ENCODE data around the gene CSAG1.
"Not testable (repeated sequence)": the region's sequence is repeated elsewhere in the genome, so short reads cannot be mapped to it uniquely, and the experiment has no call there.

Gene CSAG1, protein sequence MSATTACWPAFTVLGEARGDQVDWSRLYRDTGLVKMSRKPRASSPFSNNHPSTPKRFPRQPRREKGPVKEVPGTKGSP

DNA sequence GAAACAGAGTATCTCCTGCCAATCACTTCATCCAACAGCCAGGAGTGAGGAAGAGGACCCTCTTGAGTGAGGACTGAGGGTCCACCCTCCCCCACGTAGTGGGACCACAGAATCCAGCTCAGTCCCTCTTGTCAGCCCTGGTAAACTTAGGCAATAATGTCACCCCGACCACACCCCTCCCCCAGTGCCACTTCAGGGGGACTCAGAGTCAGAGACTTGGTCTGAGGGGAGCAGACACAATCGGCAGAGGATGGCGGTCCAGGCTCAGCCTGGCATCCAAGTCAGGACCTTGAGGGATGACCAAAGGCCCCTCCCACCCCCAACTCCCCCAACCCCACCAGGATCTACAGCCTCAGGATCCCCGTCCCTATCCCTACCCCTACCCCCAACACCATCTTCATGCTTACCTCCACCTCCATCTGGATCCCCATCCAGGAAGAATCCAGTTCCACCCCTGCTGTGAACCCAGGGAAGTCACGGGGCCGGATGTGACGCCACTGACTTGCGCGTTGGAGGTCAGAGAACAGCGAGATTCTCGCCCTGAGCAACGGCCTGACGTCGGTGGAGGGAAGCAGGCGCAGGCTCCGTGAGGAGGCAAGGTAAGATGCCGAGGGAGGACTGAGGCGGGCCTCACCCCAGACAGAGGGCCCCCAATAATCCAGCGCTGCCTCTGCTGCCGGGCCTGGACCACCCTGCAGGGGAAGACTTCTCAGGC lies at the start of gene CSAG1, which contains the start of gene MAGEA12:
Gene CSAG1 (minus strand): TSS at position 461 of the 715 bp plus-strand sequence. CDS start 1,261 bp downstream, outside the sequence.
Gene MAGEA12 (plus strand): TSS at position 497 of the 715 bp plus-strand sequence. CDS start 2,405 bp downstream, outside the sequence.
- DNase-seq (ENCODE audit: low read depth in 2 of 2) = no peak

DNA sequence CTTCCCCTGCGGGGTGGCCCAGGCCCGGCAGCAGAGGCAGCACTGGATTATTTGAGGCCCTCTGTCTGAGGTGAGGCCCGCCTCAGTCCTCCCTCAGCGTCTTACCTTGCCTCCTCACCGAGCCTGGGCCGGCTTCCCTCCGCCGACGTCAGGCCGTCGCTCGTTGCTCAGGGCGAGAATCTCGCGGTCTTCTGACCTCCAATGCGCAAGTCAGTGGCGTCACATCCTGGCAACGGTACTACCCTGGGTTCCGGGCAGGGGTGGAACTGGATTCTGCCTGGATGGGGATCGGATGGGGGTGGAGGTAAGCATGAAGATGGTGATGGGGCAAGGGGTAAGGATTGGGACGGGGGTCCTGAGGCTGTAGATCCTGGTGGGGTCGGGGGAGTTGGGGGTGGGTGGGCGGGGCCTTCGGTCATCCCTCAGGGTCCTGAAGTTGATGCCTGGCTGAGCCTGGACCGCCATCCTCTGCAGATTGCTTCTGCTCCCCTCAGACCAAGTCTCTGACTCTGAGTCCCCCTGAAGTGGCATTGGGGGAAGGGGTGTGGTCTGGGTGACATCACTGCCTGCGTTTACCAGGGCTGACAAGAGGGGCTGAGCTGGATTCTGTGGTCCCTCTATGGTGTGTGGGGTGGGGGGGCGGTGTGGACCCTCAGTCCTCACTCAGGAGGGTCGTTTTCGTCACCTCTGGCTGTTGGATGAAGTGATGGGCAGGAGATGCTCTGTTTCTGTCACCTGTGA lies 36.2 kb upstream of the CSAG1 start, which contains the start of gene MAGEA6:
Gene MAGEA6 (minus strand): TSS at position 141 of the 741 bp plus-strand sequence. CDS start 2,039 bp downstream, outside the sequence.
- not testable (repeated sequence) for DNase-seq (ENCODE audit: low read depth in 2 of 2)

DNA sequence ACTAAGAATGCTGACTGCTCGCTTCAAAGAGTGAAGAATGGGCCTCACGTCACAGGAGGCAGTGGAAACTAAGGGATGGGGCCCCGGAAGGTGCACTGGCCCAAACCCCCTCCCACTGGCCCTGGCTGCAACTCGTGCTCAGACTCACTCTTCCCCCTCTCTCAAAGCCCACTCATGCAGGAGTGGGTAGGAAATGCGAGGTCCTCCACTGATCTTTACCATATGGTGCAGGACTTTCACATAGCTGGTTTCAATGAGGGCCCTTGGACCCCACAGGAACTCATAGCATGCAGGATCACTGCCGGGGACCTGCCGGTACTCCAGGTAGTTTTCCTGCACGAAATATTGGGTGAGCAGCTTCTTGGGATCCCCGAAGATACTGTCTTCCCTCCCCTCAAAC lies 33.0 kb upstream of the CSAG1 start:
- not testable (repeated sequence) for DNase-seq (ENCODE audit: low read depth in 2 of 2)

DNA sequence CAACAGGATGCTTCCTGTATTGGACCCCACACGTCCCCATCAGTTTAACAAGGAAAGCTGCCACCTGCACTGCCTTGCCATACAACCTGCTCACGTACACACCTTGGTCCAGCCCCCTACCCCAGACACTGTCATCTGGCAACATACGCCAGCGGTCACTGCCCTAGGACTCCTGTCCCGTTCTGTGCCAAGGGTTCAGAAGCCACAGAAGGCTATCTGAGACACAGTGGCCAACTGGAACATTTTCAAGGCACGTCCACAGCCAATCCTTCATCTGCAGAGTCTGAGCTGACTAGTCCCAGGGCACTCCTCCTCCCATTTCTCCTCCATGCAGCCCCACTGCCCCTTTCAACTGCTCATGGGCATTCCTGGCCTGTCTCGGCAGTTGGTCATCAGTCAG lies 28.1 kb upstream of the CSAG1 start:
- not testable (repeated sequence) for DNase-seq (ENCODE audit: low read depth in 2 of 2)

DNA sequence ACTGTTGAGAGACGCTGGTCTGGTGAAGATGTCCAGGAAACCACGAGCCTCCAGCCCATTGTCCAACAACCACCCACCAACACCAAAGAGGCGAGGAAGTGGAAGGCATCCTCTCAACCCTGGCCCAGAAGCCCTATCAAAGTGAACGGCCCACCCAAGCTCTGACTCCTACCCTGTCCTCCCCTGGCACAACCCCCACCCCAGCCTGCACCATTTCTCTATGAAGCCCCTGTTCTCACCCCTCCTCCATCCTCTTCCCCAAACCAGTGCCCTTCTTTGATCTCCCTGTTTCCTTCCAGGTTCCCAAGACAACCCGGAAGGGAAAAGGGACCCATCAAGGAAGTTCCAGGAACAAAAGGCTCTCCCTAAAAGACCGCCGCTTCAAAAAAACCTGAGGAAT lies 26.0 kb upstream of the CSAG1 start:
- not testable (repeated sequence) for DNase-seq (ENCODE audit: low read depth in 2 of 2)

DNA sequence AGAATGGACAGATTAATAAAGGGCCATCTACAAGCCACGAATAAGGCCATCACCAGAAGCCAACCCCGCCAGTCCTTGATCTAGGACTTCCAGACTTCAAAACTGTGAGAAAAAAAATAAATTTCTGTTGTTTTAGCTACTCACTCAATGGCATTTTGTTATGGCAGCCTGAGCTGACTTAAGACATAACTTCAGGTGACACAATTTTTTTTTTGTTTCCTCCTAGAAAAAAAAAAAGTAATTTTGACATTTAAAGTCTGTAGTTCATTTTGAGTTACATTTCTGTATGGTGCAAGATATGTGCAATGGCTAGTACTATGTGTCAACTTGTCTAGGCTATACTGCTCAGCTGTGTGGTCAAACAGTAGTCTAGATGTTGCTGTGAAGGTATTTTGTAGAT lies 25.4 kb upstream of the CSAG1 start, which contains the start of gene CSAG3:
Gene CSAG3 (plus strand): TSS at position 301 of the 400 bp plus-strand sequence.
- not testable (repeated sequence) for DNase-seq (ENCODE audit: low read depth in 2 of 2)

DNA sequence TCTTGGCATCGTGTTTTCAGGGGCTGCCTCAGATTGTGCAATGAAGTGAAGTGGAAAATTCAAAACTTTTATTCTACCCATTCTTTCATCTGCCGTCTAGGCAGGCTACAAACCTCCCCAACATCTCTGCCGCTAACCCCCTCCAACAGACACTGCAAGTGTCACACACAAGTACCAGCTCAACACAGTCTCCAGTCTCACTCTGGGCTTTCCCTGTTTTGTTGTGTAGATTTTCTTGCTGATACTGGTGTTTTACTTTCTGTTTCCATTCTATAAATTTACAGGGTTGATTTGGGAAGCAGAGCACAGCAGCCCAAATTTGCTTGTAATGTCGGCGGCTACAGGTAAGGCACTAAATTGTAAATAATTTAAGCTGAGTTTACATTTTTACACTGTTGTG lies 21.4 kb upstream of the CSAG1 start:
- not testable (repeated sequence) for DNase-seq (ENCODE audit: low read depth in 2 of 2)

DNA sequence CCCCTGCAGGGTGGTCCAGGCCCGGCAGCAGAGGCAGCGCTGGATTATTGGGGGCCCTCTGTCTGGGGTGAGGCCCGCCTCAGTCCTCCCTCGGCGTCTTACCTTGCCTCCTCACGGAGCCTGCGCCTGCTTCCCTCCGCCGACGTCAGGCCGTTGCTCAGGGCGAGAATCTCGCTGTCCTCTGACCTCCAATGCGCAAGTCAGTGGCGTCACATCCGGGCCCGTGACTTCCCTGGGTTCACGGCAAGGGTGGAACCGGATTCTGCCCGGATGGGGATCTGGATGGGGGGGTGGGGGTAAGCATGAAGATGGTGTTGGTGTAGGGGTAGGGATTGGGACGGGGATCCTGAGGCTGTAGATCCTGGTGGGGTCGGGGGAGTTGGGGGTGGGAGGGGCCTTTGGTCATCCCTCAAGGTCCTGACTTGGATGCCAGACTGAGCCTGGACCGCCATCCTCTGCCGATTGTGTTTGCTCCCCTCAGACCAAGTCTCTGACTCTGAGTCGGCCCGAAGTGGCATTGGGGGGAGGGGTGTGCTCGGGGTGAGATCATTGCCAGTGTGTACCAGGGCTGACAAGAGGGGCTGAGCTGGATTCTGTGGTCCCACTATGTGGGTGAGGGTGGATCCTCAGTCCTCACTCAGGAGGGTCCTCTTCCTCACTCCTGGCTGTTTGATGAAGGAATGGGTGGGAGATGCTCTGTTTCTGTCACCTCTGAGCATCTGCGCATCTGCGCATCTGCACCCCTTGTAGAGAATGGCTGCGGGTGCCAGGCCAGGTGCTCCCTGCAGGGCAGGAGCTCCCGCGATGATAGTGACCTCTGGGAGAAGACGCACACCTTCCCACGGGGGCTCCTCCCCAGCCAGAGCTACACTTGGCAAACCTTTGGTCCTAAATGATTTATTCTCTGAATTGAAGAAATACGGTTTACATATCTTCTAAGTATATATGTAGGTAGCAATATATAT lies 20.4 kb upstream of the CSAG1 start, which contains the start of gene MAGEA2:
Gene MAGEA2 (minus strand): TSS at position 157 of the 965 bp plus-strand sequence. CDS start 2,479 bp downstream, outside the sequence.
- DNase-seq (ENCODE audit: low read depth in 2 of 2) = not testable (repeated sequence)

DNA sequence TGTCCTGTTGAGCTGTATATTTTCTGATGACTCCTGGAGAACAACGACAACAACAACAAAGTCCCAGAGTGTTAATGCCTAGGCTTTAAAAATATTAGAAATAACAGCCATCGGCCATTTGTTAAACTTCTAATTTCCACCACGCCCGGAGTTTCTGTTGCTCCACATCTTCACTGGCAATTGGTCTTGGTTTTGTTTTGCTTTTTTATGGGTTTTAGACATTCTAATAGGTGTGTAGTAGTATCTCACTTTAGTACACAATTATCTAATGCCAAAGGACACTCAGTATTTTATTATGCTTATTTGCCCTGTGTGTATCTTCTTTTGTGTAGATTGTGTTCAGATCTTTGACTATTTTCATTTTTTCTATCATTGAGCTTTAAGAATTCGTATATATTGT lies 5.0 kb upstream of the CSAG1 start:
- no peak for DNase-seq (ENCODE audit: low read depth in 2 of 2)

DNA sequence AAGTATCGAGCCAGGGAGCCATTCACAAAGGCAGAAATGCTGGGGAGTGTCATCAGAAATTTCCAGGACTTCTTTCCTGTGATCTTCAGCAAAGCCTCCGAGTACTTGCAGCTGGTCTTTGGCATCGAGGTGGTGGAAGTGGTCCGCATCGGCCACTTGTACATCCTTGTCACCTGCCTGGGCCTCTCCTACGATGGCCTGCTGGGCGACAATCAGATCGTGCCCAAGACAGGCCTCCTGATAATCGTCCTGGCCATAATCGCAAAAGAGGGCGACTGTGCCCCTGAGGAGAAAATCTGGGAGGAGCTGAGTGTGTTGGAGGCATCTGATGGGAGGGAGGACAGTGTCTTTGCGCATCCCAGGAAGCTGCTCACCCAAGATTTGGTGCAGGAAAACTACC lies 3.0 kb upstream of the CSAG1 start:
- not testable (repeated sequence) for DNase-seq (ENCODE audit: low read depth in 2 of 2)

DNA sequence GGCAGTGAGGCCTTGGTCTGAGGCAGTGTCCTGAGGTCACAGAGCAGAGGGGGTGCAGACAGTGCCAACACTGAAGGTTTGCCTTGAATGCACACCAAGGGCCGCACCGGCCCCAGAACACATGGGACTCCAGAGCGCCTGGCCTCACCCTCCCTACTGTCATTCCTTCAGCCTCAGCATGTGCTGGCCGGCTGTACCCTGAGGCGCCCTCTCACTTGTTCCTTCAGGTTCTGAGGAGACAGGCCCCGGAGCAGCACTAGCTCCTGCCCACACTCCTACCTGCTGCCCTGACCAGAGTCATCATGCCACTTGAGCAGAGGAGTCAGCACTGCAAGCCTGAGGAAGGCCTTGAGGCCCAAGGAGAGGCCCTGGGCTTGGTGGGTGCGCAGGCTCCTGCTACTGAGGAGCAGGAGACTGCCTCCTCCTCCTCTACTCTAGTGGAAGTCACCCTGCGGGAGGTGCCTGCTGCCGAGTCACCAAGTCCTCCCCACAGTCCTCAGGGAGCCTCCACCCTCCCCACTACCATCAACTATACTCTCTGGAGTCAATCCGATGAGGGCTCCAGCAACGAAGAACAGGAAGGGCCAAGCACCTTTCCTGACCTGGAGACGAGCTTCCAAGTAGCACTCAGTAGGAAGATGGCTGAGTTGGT lies 2.5 kb upstream of the CSAG1 start:
- DNase-seq (ENCODE audit: low read depth in 2 of 2) = no peak

DNA sequence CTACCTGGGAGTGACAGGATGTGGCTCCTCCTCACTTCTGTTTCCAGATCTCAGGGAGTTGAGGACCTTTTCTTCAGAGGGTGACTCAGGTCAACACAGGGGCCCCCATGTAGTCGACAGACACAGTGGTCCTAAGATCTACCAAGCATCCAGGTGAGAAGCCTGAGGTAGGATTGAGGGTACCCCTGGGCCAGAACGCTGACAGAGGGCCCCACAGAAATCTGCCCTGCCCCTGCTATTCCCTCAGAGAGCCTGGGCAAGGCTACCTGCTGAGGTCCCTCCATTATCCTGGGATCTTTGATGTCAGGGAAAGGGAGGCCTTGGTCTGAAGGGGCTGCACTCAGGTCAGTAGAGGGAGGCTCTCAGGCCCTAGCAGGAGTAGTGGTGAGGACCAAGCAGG lies 1.6 kb upstream of the CSAG1 start:
- DNase-seq (ENCODE audit: low read depth in 2 of 2) = no peak

DNA sequence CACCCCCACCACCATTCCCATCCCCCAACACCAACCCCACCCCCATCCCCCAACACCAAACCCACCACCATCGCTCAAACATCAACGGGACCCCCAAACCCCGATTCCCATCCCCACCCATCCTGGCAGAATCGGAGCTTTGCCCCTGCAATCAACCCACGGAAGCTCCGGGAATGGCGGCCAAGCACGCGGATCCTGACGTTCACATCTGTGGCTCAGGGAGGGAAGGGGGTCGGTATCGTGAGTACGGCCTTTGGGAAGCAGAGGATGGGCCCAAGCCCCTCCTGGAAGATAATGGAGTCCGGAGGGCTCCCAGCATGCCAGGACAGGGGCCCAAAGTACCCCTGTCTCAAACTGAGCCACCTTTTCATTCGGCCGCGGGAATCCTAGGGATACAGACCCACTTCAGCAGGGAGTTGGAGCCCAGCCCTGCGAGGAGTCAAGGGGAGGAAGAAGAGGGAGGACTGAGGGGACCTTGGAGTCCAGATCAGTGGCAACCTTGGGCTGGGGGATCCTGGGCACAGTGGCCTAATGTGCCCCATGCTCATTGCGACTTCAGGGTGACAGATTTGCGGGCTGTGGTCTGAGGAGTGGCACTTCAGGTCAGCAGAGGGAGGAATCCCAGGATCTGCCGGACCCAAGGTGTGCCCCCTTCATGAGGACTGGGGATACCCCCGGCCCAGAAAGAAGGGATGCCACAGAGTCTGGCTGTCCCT lies 780 bp upstream of the CSAG1 start:
- not testable (repeated sequence) for DNase-seq (ENCODE audit: low read depth in 2 of 2)

DNA sequence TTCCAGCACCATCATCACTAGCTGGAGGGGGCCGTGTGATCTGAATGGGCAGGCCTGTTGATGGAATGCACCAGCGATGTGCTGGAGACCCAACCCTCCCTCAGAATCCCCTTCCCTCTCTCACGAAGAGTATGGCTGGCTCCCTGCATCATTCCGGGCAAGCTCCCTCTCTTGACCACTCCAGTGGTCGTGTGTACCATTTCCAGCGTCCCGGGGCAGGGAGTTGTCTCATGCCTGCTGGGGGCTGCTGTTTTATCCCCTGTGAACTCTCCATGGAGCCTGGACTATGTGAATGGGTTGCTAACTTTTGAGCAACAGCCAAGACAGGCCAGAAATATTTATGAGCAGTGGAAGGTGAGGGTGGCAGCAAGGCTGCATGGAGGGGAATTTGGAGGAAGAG lies 8.1 kb downstream of the CSAG1 start:
- DNase-seq (ENCODE audit: low read depth in 2 of 2) = no peak

DNA sequence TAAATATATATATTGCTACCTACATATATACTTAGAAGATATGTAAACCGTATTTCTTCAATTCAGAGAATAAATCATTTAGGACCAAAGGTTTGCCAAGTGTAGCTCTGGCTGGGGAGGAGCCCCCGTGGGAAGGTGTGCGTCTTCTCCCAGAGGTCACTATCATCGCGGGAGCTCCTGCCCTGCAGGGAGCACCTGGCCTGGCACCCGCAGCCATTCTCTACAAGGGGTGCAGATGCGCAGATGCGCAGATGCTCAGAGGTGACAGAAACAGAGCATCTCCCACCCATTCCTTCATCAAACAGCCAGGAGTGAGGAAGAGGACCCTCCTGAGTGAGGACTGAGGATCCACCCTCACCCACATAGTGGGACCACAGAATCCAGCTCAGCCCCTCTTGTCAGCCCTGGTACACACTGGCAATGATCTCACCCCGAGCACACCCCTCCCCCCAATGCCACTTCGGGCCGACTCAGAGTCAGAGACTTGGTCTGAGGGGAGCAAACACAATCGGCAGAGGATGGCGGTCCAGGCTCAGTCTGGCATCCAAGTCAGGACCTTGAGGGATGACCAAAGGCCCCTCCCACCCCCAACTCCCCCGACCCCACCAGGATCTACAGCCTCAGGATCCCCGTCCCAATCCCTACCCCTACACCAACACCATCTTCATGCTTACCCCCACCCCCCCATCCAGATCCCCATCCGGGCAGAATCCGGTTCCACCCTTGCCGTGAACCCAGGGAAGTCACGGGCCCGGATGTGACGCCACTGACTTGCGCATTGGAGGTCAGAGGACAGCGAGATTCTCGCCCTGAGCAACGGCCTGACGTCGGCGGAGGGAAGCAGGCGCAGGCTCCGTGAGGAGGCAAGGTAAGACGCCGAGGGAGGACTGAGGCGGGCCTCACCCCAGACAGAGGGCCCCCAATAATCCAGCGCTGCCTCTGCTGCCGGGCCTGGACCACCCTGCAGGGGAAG lies 19.4 kb downstream of the CSAG1 start, which contains the start of gene MAGEA2B:
Gene MAGEA2B (plus strand): TSS at position 814 of the 973 bp plus-strand sequence. CDS start 2,479 bp downstream, outside the sequence.
- DNase-seq (ENCODE audit: low read depth in 2 of 2) = not testable (repeated sequence)

DNA sequence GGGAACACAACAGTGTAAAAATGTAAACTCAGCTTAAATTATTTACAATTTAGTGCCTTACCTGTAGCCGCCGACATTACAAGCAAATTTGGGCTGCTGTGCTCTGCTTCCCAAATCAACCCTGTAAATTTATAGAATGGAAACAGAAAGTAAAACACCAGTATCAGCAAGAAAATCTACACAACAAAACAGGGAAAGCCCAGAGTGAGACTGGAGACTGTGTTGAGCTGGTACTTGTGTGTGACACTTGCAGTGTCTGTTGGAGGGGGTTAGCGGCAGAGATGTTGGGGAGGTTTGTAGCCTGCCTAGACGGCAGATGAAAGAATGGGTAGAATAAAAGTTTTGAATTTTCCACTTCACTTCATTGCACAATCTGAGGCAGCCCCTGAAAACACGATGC lies 20.3 kb downstream of the CSAG1 start:
- DNase-seq (ENCODE audit: low read depth in 2 of 2) = not testable (repeated sequence)

DNA sequence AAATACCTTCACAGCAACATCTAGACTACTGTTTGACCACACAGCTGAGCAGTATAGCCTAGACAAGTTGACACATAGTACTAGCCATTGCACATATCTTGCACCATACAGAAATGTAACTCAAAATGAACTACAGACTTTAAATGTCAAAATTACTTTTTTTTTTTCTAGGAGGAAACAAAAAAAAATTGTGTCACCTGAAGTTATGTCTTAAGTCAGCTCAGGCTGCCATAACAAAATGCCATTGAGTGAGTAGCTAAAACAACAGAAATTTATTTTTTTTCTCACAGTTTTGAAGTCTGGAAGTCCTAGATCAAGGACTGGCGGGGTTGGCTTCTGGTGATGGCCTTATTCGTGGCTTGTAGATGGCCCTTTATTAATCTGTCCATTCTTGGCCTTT lies 24.3 kb downstream of the CSAG1 start, which contains the start of gene CSAG2:
Gene CSAG2 (minus strand): TSS at position 101 of the 400 bp plus-strand sequence. CDS start 161 bp downstream, outside the sequence.
- DNase-seq (ENCODE audit: low read depth in 2 of 2) = not testable (repeated sequence)

DNA sequence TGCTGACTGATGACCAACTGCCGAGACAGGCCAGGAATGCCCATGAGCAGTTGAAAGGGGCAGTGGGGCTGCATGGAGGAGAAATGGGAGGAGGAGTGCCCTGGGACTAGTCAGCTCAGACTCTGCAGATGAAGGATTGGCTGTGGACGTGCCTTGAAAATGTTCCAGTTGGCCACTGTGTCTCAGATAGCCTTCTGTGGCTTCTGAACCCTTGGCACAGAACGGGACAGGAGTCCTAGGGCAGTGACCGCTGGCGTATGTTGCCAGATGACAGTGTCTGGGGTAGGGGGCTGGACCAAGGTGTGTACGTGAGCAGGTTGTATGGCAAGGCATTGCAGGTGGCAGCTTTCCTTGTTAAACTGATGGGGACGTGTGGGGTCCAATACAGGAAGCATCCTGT lies 27.0 kb downstream of the CSAG1 start:
- not testable (repeated sequence) for DNase-seq (ENCODE audit: low read depth in 2 of 2)

Data from stimulated activated CD8-positive, alpha-beta memory T cell treated with anti-CD3 and anti-CD28 coated beads, Interleukin-15, amount 100 ng/mL, for 48 hours (primary cell).